ENCODE data around the gene HCAR2. TPM values are rescaled to one million over a fixed set of nuclear protein-coding genes. Genes with fewer than 3 reads are reported as not detected.
"Not testable (repeated sequence)": the region's sequence is repeated elsewhere in the genome, so short reads cannot be mapped to it uniquely, and the experiment has no call there.

The HCAR2 gene
- total RNA-seq, 1 donor from 2014 or later, result 10.4 TPM

- DNase-seq (ENCODE audit: low spot score), result no peak
Measured at GRCh38 chr12:122665759-122666158, 37.4 kb downstream of the HCAR2 start.

GRCh38 chr12:122665349-122665748 lies 37.8 kb downstream of the HCAR2 start:
- no peak for DNase-seq (ENCODE audit: low spot score)

GRCh38 chr12:122661938-122662337 lies 41.2 kb downstream of the HCAR2 start:
- no peak for DNase-seq (ENCODE audit: low spot score)

GRCh38 chr12:122661246-122661645 lies 41.9 kb downstream of the HCAR2 start:
- no peak for DNase-seq (ENCODE audit: low spot score)

- peak; percentile 64 for DNase-seq (ENCODE audit: low spot score)
Measured at GRCh38 chr12:122659579-122659978, 43.6 kb downstream of the HCAR2 start.

GRCh38 chr12:122656298-122656697 lies 46.9 kb downstream of the HCAR2 start:
- DNase-seq (ENCODE audit: low spot score), result no peak

GRCh38 chr12:122653291-122653690 lies 49.9 kb downstream of the HCAR2 start:
- not testable (repeated sequence) for DNase-seq (ENCODE audit: low spot score)

- no peak for DNase-seq (ENCODE audit: low spot score)
Measured at GRCh38 chr12:122651520-122652224, 51.5 kb downstream of the HCAR2 start.

Other genes starting within 250 kb of the HCAR2 start
- gene ZCCHC8, start 202.4 kb downstream of the HCAR2 start, total RNA-seq, result 32.2 TPM
- gene RSRC2, start 176.4 kb downstream of the HCAR2 start, total RNA-seq, result 72.5 TPM
- gene KNTC1, start 176.1 kb downstream of the HCAR2 start, total RNA-seq, result 21.6 TPM
- gene HCAR3, start 13.5 kb upstream of the HCAR2 start, total RNA-seq, result 12.3 TPM
- 16.3 TPM for gene HCAR1, start 27.5 kb upstream of the HCAR2 start, total RNA-seq
- 44.1 TPM for gene DENR, start 49.5 kb upstream of the HCAR2 start, total RNA-seq
- gene CCDC62, start 71.2 kb upstream of the HCAR2 start, total RNA-seq, result 0.36 TPM
- gene HIP1R, start 132.1 kb upstream of the HCAR2 start, total RNA-seq, result 77.4 TPM
- gene VPS37B, start 192.8 kb upstream of the HCAR2 start, total RNA-seq, result 59.7 TPM